Parathyroid adenoma (tissue), 2 donors: ENCODE measurements around the gene CDC34.

Experiments
- H2AFZ ChIP-seq: fragments of 300-600 bp; sonication (generic); one replicate; pipeline ENCODE4 v1.7.0; 2017; ENCODE audit warnings: antibody characterized with exemption, mild to moderate bottlenecking
- H3K27ac ChIP-seq: fragments of 300-600 bp; sonication (generic); one replicate; pipeline ENCODE4 v1.7.0; 2017
- H3K27me3 ChIP-seq: fragments of 300-600 bp; sonication (generic); one replicate; pipeline ENCODE4 v1.7.0; 2017; ENCODE audit warnings: low read length; ENCODE audit not compliant: control insufficient read depth, insufficient read depth
- H3K36me3 ChIP-seq: fragments of 300-600 bp; sonication (generic); one replicate; pipeline ENCODE4 v1.7.0; 2017; ENCODE audit warnings: low read length; ENCODE audit not compliant: control insufficient read depth, insufficient read depth
- H3K4me1 ChIP-seq: fragments of 300-600 bp; sonication (generic); one replicate; pipeline ENCODE4 v1.7.0; 2017; ENCODE audit warnings: control low read depth
- H3K4me2 ChIP-seq: fragments of 300-600 bp; sonication (generic); one replicate; pipeline ENCODE4 v1.7.0; 2017; ENCODE audit warnings: low read length
- H3K4me3 ChIP-seq: fragments of 300-600 bp; sonication (generic); one replicate; pipeline ENCODE4 v1.7.0; 2017; ENCODE audit warnings: low read depth, low read length
- H3K79me2 ChIP-seq: fragments of 300-600 bp; sonication (generic); one replicate; pipeline ENCODE4 v1.7.0; 2017; ENCODE audit warnings: control low read depth
- H3K9ac ChIP-seq: fragments of 300-600 bp; sonication (generic); one replicate; pipeline ENCODE4 v1.7.0; 2017; ENCODE audit warnings: mild to moderate bottlenecking
- H3K9me3 ChIP-seq: fragments of 300-600 bp; sonication (generic); one replicate; pipeline ENCODE4 v1.7.0; 2017; ENCODE audit warnings: low read length; ENCODE audit not compliant: control insufficient read depth
- CTCF ChIP-seq: fragments of 300-600 bp; sonication (generic); IDR thresholded peaks from one replicate; pipeline ENCODE4 v1.7.0; 2017; ENCODE audit warnings: antibody characterized with exemption, mild to moderate bottlenecking
- donor health status: primary hyperparathyroidism.

The CDC34 gene

GRCh38 chr19:579111-579841 is 47.7 kb downstream of the CDC34 start:
- Histone ChIP-seq H2AFZ (no peak overlapping the region), H3K9ac (no peak overlapping the region), H3K36me3 (no peaks in the 10 kb centered on the region), H3K9me3 (no peaks in the 10 kb centered on the region), H3K4me3 (no peak overlapping the region), H3K27me3 (no peaks in the 10 kb centered on the region), H3K4me1 (no peaks in the 10 kb centered on the region), H3K27ac (no peak overlapping the region), H3K4me2 (no peak overlapping the region), H3K79me2 (peaks cover 32% of the 10 kb centered on the region)
- TF ChIP-seq CTCF, result no peak

GRCh38 chr19:579842-580155 is 48.2 kb downstream of the CDC34 start:
- Histone ChIP-seq H3K9ac (no peak overlapping the region), H3K9me3 (no peaks in the 10 kb centered on the region), H3K27ac (no peak overlapping the region), H3K79me2 (peaks cover 26% of the 10 kb centered on the region), H3K4me1 (no peaks in the 10 kb centered on the region), H2AFZ (no peak overlapping the region), H3K4me2 (no peak overlapping the region), H3K27me3 (no peaks in the 10 kb centered on the region), H3K4me3 (no peak overlapping the region), H3K36me3 (no peaks in the 10 kb centered on the region)
- no peak for TF ChIP-seq CTCF

- Histone ChIP-seq H3K27me3 (no peaks in the 10 kb centered on the region), H3K9me3 (no peaks in the 10 kb centered on the region), H3K9ac (no peak overlapping the region), H2AFZ (no peak overlapping the region), H3K79me2 (peaks cover 21% of the 10 kb centered on the region), H3K4me1 (no peaks in the 10 kb centered on the region), H3K27ac (no peak overlapping the region), H3K4me2 (no peak overlapping the region), H3K4me3 (no peak overlapping the region), H3K36me3 (no peaks in the 10 kb centered on the region)
- TF ChIP-seq CTCF, result no peak
These were observed 48.8 kb downstream of the CDC34 start for GRCh38 chr19:580274-580835.

GRCh38 chr19:581399-582111 is 50.0 kb downstream of the CDC34 start:
- no peak overlapping the region for H2AFZ ChIP-seq
- H3K9me3 ChIP-seq, result no peaks in the 10 kb centered on the region
- TF ChIP-seq CTCF, result no peak
- no peak overlapping the region for H3K4me3 ChIP-seq
- H3K4me1 ChIP-seq, result no peaks in the 10 kb centered on the region
- no peak overlapping the region for H3K9ac ChIP-seq
- no peak overlapping the region for H3K27ac ChIP-seq
- no peaks in the 10 kb centered on the region for H3K27me3 ChIP-seq
- no peak overlapping the region for H3K4me2 ChIP-seq
- H3K79me2 ChIP-seq, result peaks cover 11% of the 10 kb centered on the region
- no peaks in the 10 kb centered on the region for H3K36me3 ChIP-seq
